Stimulated activated CD4-positive, alpha-beta T cell treated with anti-CD3 and anti-CD28 coated beads, Interleukin-12 subunit alpha, Interleukin-12 subunit beta, amount 100 ng/mL, for 4 hours (primary cell): Measurements from ENCODE around the gene S1PR1.
A peak's percentile ranks its signal among the peaks of the same experiment; 100 is the strongest.
"Not testable (repeated sequence)": the region's sequence is repeated elsewhere in the genome, so short reads cannot be mapped to it uniquely, and the experiment has no call there.

Experiments used
- DNase-seq: peaks from one replicate; pipeline ENCODE4 v3.0.0-alpha.2; 2020

The S1PR1 gene

GRCh38 chr1:101220906-101221305 is 15.9 kb upstream of the S1PR1 start:
- DNase-seq: no peak

GRCh38 chr1:101221945-101222429 is 14.8 kb upstream of the S1PR1 start:
- DNase-seq: no peak

- no peak for DNase-seq
These were observed 9.0 kb upstream of the S1PR1 start for GRCh38 chr1:101227837-101228236.

- no peak for DNase-seq
These were observed 8.2 kb upstream of the S1PR1 start for GRCh38 chr1:101228424-101229134.

- not testable (repeated sequence) for DNase-seq
These were observed 4.6 kb upstream of the S1PR1 start for GRCh38 chr1:101232182-101232581.

GRCh38 chr1:101233495-101233894 is 3.3 kb upstream of the S1PR1 start:
- DNase-seq: no peak

GRCh38 chr1:101235216-101235695 is 1.6 kb upstream of the S1PR1 start:
- no peak for DNase-seq

- peak; percentile 57 for DNase-seq
These were observed 913 bp upstream of the S1PR1 start for GRCh38 chr1:101235696-101236515.

GRCh38 chr1:101237229-101237837 is 514 bp downstream of the S1PR1 start:
- no peak for DNase-seq

GRCh38 chr1:101238031-101238628 is 1.3 kb downstream of the S1PR1 start:
- peak; percentile 66 for DNase-seq

GRCh38 chr1:101238681-101239094 is 1.9 kb downstream of the S1PR1 start:
- DNase-seq: peak; percentile 85

GRCh38 chr1:101239095-101240040 is 2.5 kb downstream of the S1PR1 start:
- DNase-seq: peak; percentile 44

GRCh38 chr1:101240041-101240430 is 3.2 kb downstream of the S1PR1 start:
- DNase-seq: no peak

GRCh38 chr1:101241485-101242225 is 4.8 kb downstream of the S1PR1 start:
- DNase-seq: no peak

- DNase-seq: no peak
These were observed 5.7 kb downstream of the S1PR1 start for GRCh38 chr1:101242324-101243050.

GRCh38 chr1:101243751-101244150 is 6.9 kb downstream of the S1PR1 start:
- DNase-seq: no peak

GRCh38 chr1:101244842-101245241 is 8.0 kb downstream of the S1PR1 start:
- DNase-seq: no peak

- DNase-seq: no peak
These were observed 8.6 kb downstream of the S1PR1 start for GRCh38 chr1:101245246-101245927.

- DNase-seq: no peak
These were observed 10.8 kb downstream of the S1PR1 start for GRCh38 chr1:101247404-101248287.
